Stimulated activated effector memory CD8-positive, alpha-beta T cell treated with anti-CD3 and anti-CD28 coated beads, Interleukin-12 subunit alpha, Interleukin-12 subunit beta, amount 100 ng/mL, for 72 hours (primary cell): ENCODE data around the gene COL12A1.

Source experiments
- ATAC-seq: fragments of 150-1000 bp; cut with Tn5 transposase; 2 replicates; pipeline ENCODE4 v1.10.0; 2021
- DNase-seq, 2 donors: peaks; one replicate each; pipeline ENCODE4 v3.0.0; 2021 to 2022; ENCODE audit warnings: low spot score in 2 of 2
- H3K27ac Mint-ChIP-seq: one replicate; pipeline ENCODE4 v1.8.0; 2022; ENCODE audit warnings: mild to moderate bottlenecking, mixed read lengths
- H3K36me3 Mint-ChIP-seq: one replicate; pipeline ENCODE4 v1.8.0; 2022; ENCODE audit warnings: mild to moderate bottlenecking, mixed read lengths
- H3K4me1 Mint-ChIP-seq: one replicate; pipeline ENCODE4 v1.8.0; 2022; ENCODE audit warnings: mixed read lengths
- H3K4me3 Mint-ChIP-seq: one replicate; pipeline ENCODE4 v1.8.0; 2022; ENCODE audit warnings: mild to moderate bottlenecking, mixed read lengths
- H3K9me3 Mint-ChIP-seq: one replicate; pipeline ENCODE4 v1.8.0; 2022; ENCODE audit warnings: mixed read lengths

The COL12A1 gene

DNA sequence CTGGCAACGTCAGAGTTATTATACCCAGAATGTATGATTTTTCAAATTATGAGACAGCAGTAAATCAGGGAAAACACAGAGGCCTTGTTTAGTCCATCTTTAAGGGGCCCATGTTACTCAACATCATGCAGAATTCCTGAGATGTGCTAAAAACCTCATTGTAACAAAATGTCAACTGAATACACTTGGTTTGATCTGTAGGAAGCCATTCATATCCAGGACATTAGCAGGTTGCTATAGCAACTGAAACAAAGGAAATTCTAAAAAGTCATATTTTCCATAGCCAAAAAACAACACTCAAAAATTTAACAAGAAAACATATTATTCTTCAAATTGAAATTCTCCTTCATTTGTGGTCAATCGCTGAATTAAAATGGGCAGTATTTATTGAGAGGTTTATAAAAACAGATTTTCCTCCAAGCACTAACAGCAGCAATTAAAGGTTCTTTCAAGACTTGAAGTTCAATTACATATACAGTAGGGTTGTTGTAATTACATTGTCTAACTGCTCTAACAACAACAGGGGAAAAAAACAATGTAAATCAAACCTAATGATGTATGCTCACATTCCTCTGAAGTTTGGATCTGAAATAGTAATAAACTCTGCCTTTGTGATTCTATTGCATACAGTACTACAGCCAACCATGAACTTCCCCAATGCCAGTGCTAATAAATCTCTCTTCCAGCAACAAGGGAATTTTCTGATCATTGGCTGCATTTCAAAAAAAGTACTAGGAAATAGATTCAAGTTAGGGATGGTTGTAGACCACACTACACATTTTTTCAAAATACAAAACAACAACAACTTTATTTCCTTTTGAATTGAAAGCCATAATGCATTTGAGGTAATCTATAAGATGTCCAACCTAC is 34.9 kb downstream of the COL12A1 start:
- ATAC-seq = no peak
- Mint-ChIP-seq H3K4me1 (no peaks in the 10 kb centered on the region), H3K36me3 (no peaks in the 10 kb centered on the region), H3K4me3 (no peak overlapping the region), H3K9me3 (peaks cover 2% of the 10 kb centered on the region), H3K27ac (no peak overlapping the region)
- DNase-seq = no peak

DNA sequence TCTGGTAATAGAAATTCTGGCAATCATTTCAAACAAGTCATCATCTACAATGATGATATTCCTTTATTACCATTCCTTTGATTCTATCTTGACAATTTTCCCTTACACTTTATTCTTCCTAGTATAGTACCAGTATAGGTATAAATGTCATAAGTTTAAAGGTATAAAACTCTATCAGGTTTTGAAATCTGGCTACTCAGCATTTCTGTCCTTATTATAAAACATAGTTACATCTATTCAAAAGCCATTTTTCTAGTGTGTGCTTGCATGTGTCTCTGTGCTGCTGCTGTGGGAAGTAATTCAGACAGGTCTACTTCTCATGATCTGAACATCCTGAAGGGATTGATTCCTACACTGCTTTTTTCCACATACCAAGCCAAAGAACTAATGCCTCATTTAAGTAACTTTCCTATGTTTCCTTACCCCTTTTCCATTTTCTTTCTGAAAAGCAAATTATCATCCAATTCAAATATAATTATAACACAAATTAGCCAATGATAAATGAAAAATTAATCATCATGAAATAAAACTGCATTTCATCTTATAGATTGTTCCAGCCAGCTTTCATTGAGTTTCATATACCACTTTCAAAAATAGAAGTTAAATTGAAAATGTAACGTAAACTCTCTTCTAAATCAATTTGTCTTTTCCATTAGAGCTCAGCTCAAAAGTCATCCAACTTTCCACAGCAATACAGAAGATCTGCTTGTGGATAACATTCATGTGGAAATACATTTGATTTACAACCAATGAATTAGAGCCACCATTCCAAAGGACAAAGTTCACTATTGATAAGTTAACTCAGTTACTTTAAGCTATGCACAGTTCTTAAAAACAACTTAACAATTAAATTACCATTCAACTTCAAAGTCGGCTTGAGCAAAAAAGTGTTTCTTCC is 35.9 kb downstream of the COL12A1 start:
- DNase-seq (no peak), ATAC-seq (no peak)
- H3K27ac Mint-ChIP-seq = no peak overlapping the region
- no peak overlapping the region for H3K4me3 Mint-ChIP-seq
- no peaks in the 10 kb centered on the region for H3K4me1 Mint-ChIP-seq
- H3K9me3 Mint-ChIP-seq = no peaks in the 10 kb centered on the region
- H3K36me3 Mint-ChIP-seq = no peaks in the 10 kb centered on the region

DNA sequence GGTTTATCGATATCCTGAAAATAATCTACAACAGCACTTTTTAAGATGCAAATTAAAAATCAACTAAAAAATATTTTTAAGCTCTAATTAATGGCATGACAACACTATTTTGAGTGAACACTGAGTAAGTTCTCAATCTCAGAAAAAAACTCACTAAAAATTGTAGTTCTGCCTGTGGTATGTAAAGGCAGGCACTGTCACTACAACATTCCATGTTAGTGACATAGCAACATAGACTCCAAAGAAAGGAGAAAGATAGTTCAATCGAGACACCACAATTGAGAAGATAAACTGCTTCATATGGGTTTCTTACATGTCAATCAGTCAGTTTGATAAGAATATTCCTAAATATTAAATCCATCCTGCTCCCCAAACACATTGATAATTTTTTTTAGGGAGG is 38.0 kb downstream of the COL12A1 start:
- ATAC-seq = no peak
- Mint-ChIP-seq H3K4me1 (no peaks in the 10 kb centered on the region), H3K36me3 (no peaks in the 10 kb centered on the region), H3K9me3 (no peaks in the 10 kb centered on the region), H3K4me3 (no peak overlapping the region), H3K27ac (no peak overlapping the region)
- DNase-seq = no peak

DNA sequence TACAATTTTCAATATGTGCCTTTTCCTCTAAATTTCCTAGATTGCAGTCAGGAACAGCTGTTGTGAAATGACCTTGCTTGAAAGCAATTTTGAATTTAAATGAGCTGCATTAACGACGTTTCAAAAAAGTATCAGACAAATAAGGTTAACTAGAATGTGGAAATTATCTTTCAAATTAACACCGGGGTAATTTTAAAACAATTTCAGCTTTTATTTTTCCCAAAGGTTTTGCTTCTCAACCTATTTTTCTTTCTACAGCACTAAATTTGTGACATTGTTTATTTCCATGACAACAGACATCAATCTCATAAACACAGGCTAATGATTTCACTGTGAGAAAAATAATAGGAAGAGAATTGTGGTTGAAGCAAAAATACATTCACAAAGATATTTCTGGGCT is 38.5 kb downstream of the COL12A1 start:
- no peaks in the 10 kb centered on the region for H3K9me3 Mint-ChIP-seq
- no peaks in the 10 kb centered on the region for H3K4me1 Mint-ChIP-seq
- ATAC-seq (no peak), DNase-seq (no peak)
- H3K36me3 Mint-ChIP-seq = no peaks in the 10 kb centered on the region
- H3K4me3 Mint-ChIP-seq = no peak overlapping the region
- H3K27ac Mint-ChIP-seq = no peak overlapping the region

DNA sequence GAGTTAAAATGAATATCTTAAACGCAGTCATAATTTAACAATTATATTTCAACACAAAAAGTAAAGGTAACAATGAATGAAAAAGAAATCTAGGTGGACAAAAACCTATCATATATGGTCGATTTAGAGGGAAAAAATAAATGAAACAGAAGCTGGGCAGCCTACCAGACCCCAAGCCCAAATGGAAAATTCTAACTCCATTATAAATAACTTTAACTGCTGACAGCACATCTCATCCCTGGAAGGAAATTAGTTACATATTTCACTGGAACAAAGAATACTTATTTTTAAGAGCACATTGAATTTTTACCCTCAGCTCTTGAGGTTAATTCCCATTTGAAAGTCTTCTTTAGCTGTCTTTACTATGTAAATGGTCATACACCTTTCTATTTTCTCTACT is 39.1 kb downstream of the COL12A1 start:
- no peak for ATAC-seq
- Mint-ChIP-seq H3K27ac (no peak overlapping the region), H3K36me3 (no peaks in the 10 kb centered on the region)

DNA sequence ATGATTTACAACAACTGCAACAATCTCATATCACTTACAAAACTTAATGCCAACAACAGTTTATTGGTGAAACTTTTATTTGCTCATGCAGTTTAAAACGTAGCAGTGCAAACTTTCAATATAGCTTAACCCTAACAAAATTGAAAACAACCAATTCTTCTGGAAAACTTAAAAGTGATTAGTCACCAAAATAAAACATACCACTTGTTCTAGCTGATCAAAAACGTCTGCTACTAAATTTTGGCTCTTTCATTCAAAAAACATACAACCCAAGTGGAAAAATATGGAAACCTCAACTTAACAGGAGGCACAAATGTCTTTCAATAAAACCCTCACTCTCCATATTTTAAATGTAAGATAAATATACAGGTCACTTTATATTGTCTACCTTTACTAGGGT is 39.6 kb downstream of the COL12A1 start:
- no peak for DNase-seq
- no peak overlapping the region for H3K4me3 Mint-ChIP-seq
- H3K27ac Mint-ChIP-seq = no peak overlapping the region
- no peaks in the 10 kb centered on the region for H3K4me1 Mint-ChIP-seq
- H3K36me3 Mint-ChIP-seq = no peaks in the 10 kb centered on the region
- no peak for ATAC-seq
- H3K9me3 Mint-ChIP-seq = no peaks in the 10 kb centered on the region

More for the DNA sequence above, 39.1 kb downstream of the COL12A1 start:
- no peaks in the 10 kb centered on the region for H3K4me1 Mint-ChIP-seq
- H3K9me3 Mint-ChIP-seq = no peaks in the 10 kb centered on the region
- no peak for DNase-seq
- H3K4me3 Mint-ChIP-seq = no peak overlapping the region

DNA sequence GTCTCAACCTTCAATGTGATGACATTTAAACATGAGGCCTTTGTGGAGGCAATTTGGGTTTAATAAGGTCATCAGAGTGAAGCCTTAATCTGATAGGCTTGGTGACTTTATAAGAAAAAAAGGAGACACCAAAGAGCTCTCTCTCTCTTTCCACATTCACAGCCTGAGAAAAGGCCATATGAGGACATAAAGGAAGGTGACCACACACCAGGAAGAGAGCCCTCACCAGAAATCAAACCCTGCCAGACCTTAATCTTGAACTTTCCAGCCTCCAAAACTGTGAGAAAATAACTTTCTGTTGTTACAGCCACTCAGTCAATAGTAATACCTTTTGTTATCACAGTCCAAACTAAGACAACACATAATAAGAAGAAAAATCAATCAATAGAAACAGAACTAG is 47.7 kb downstream of the COL12A1 start:
- Mint-ChIP-seq H3K4me3 (no peak overlapping the region), H3K9me3 (no peaks in the 10 kb centered on the region), H3K36me3 (no peaks in the 10 kb centered on the region), H3K4me1 (no peaks in the 10 kb centered on the region), H3K27ac (no peak overlapping the region)
- no peak for DNase-seq
- no peak for ATAC-seq

DNA sequence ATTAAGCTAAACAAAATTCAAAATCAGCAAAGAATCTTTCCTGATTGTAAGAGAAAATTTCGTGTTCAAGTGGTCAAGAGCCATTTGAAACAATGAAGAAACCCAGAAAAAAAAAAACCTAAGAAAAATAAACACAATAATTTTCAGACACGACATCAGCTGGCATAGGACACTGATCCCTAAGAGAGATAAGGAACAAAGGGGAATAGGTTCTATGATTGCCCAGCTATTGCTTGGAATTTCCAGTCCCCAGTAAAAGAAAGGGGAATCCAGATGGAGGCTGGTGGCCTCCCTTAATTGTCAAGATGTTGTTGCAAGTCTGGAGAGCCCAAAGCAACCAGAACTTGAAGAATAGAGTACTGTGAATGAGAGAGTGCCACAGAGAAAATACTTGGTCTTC is 48.5 kb downstream of the COL12A1 start:
- H3K27ac Mint-ChIP-seq = no peak overlapping the region
- ATAC-seq = no peak
- H3K4me1 Mint-ChIP-seq = no peaks in the 10 kb centered on the region

DNA sequence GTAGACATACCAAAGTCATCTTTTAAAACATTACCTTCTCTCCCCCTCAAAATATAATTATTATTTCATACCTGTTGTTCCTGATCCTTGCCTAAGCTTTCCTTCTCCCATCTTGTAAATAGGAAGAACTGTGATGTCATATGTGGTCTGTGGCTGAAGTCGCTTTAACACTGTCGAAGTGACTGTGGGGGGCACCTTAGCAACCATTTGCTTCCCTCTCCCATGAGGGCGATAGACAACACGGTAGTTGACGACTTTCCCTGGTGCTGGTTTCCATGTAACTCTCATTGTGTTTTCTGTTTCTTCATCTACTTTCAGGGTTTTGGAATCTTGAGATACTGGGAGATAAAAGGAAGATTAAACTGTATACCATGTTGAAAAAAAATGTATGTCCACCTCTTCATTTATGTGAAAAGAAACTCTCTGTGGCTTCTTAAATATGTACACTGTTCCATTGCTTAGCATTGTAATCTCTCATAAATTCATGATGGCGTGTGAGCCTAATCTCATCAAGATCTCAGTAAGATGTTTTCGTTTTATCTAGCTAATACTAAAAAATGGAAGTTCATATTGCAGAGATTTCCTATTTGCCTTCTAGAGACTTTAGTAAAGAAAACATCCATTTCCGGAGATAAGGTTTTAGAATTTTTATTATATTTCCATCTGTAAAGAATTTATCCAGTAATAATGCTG is 49.5 kb downstream of the COL12A1 start:
- Mint-ChIP-seq H3K36me3 (no peaks in the 10 kb centered on the region), H3K4me1 (no peaks in the 10 kb centered on the region), H3K9me3 (no peaks in the 10 kb centered on the region), H3K4me3 (no peak overlapping the region), H3K27ac (no peak overlapping the region)
- ATAC-seq = no peak
- DNase-seq = no peak

More for the DNA sequence above, 48.5 kb downstream of the COL12A1 start:
- H3K9me3 Mint-ChIP-seq = no peaks in the 10 kb centered on the region
- no peak overlapping the region for H3K4me3 Mint-ChIP-seq
- no peaks in the 10 kb centered on the region for H3K36me3 Mint-ChIP-seq
- no peak for DNase-seq

DNA sequence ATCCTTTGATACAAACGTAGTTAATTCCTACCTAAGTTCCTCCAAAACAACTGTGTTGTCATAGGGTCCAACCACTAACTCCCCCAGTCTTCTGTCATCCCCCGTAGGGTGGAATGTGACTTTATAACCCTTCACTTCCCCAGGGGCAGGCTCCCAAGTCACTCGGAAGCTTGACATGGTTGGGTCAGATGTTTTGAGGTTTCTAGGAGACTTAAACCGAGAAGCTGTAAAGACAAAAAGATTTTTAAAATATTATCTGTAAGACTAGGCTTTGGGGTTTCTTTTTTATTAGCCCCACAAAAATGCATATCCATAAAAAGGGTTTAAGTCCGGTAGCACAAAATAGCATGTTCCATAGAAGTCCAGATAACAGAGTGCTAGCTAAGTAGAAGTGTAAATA is 50.2 kb downstream of the COL12A1 start:
- no peak for DNase-seq
- ATAC-seq = no peak
- H3K4me3 Mint-ChIP-seq = no peak overlapping the region
- no peaks in the 10 kb centered on the region for H3K9me3 Mint-ChIP-seq
- no peaks in the 10 kb centered on the region for H3K4me1 Mint-ChIP-seq
- no peaks in the 10 kb centered on the region for H3K36me3 Mint-ChIP-seq
- no peak overlapping the region for H3K27ac Mint-ChIP-seq

DNA sequence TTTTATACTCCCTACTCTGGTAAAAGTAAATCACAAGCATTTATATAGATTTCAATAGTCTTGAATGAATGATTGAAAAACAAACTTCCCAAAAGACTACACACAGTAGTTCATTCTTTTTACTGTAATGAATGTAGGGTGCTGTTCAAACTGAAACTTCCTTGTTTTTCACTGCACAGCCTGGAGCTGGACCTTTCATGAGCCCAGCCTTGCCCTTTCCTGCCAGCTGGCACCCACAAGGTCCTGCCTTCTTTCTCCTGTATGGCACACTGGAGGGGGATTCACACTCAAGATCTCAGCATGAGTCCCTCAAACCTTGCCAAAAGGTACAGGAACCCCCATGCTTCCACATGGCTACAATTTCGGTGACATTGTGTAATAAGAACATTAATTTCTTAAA is 50.9 kb downstream of the COL12A1 start:
- Mint-ChIP-seq H3K4me3 (no peak overlapping the region), H3K36me3 (no peaks in the 10 kb centered on the region), H3K9me3 (no peaks in the 10 kb centered on the region), H3K4me1 (no peaks in the 10 kb centered on the region), H3K27ac (no peak overlapping the region)
- ATAC-seq (no peak), DNase-seq (no peak)

DNA sequence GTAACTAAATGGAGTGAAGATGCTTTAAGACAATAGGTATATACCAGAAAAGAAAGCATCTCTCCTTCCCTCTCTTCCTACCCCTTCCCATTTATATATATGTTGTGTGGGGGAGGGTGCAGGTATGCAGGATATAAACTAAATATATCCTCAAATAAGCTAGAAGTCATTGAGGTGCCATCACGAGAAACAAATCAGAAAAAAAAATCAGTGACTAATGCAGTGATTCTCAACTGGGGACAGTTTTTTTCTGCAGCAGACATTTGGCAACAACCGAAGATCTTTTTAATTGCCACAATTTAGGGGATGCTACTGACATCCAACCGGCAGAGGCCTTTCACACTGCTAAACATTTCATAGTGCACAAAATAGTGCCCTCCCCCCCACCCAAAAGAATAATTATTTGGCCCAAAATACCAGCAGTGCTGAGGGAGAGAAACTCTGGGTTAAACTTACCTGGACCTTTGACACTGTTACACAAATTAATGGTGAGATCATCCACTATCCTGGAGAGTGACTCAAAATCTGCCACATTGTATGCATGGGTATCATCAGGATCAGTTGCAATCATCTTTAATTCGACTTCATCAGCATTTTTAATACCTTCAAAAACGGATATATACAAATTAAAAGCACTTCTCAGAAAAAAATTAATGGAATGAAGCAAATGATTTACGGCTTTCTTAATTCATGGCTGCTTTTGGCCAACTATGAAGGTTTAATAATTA is 55.0 kb downstream of the COL12A1 start:
- Mint-ChIP-seq H3K27ac (no peak overlapping the region), H3K4me1 (no peaks in the 10 kb centered on the region), H3K4me3 (no peak overlapping the region), H3K36me3 (no peaks in the 10 kb centered on the region), H3K9me3 (no peaks in the 10 kb centered on the region)
- ATAC-seq = no peak
- DNase-seq = no peak

DNA sequence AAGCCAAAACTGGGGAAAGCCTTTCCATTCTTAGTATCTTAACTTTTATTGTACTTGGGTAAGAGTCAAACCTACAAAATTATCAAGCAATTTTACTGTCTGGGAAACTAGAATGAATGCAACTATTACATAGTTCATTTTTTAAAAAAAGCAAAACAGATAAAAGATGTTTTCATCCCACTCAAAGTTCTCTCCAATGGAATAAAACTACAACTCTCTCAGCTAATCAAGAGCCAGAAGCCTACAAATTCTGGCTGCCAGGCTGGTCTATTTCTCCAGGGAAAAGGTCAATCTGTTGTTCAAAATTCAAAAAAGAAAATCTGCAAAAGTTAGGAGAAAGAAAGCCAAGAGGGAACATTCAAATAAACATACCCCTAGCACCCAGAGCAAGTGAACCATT is 56.2 kb downstream of the COL12A1 start:
- ATAC-seq = no peak
- no peak overlapping the region for H3K27ac Mint-ChIP-seq
- H3K36me3 Mint-ChIP-seq = no peaks in the 10 kb centered on the region
- H3K4me3 Mint-ChIP-seq = no peak overlapping the region
- H3K9me3 Mint-ChIP-seq = no peaks in the 10 kb centered on the region
- H3K4me1 Mint-ChIP-seq = no peaks in the 10 kb centered on the region
- DNase-seq = no peak

DNA sequence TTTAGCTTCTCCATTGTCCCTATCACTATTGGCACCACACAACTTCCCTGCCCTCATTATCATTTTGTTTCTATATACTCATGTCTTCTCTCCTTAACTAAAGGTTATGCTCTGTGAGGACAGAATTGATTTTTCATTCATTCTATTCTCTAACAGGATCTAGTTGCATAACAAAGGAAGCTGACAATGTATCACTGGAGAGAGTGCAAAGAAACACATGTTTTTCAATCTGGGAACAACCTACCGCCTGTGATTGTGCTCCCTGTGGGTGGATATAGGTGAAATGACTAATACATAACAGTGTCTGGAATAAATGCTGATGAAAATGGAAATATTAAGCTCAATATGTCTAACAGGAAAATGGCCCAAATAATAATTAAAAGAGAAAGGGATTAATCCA is 56.6 kb downstream of the COL12A1 start:
- H3K4me1 Mint-ChIP-seq = no peaks in the 10 kb centered on the region

DNA sequence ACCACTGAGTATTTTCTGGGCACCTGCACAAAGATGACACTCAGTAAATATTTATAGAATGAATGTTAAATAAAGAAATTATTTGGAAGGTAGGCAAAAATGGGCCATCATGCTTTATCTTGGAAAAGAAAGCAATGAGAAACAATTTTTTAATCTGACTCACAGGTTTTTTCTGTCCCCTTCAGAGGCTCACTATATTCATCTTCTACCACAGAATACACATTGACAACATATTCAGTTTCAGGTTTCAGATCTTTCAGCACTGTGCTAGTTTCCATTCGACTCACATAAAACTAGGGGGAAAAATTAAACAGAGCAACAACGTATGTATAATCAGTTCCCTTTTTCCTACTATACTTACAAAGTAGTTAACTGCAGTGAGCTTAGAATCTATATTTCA is 58.3 kb downstream of the COL12A1 start:
- ATAC-seq (peak; percentile 75), DNase-seq (no peak)
- Mint-ChIP-seq H3K9me3 (no peaks in the 10 kb centered on the region), H3K4me1 (no peaks in the 10 kb centered on the region), H3K4me3 (no peak overlapping the region), H3K36me3 (no peaks in the 10 kb centered on the region), H3K27ac (no peak overlapping the region)

More for the DNA sequence above, 56.6 kb downstream of the COL12A1 start:
- Mint-ChIP-seq H3K27ac (no peak overlapping the region), H3K36me3 (no peaks in the 10 kb centered on the region), H3K4me3 (no peak overlapping the region), H3K9me3 (no peaks in the 10 kb centered on the region)
- DNase-seq = no peak
- ATAC-seq = no peak
